Fibroblast of the aortic adventitia (primary cell): ENCODE data around the gene CFAP53. TPM values are rescaled to one million over a fixed set of nuclear protein-coding genes. Genes with fewer than 3 reads are reported as not detected.
"Not testable (repeated sequence)": the region's sequence is repeated elsewhere in the genome, so short reads cannot be mapped to it uniquely, and the experiment has no call there.

Experiments
- DNase-seq: peaks from one replicate; pipeline ENCODE4 v3.0.0-alpha.2; 2010; ENCODE audit warnings: low read depth
- H3K4me3 ChIP-seq: 2 replicates; pipeline ENCODE4 v1.5.1; 2011; ENCODE audit warnings: low read depth, mild to moderate bottlenecking, control low read depth, low read length, moderate library complexity
- total RNA-seq: library from RNA; depleted of rRNA; stranded (reverse); fragments of >200 nt; gene quantifications from 2 replicates; pipeline ENCODE4 v1.2.3, GENCODE V29; 2012; ENCODE audit warnings: low replicate concordance
- TF ChIP-seq, protein P1 (sequence below): IDR thresholded peaks from 2 replicates; pipeline ENCODE4 v1.5.1; 2011; ENCODE audit warnings: mild to moderate bottlenecking, low read length, control low read depth, inconsistent platforms; ENCODE audit not compliant: insufficient read depth

CFAP53 gene
- total RNA-seq, 1 donor, result 0.27 TPM

DNA sequence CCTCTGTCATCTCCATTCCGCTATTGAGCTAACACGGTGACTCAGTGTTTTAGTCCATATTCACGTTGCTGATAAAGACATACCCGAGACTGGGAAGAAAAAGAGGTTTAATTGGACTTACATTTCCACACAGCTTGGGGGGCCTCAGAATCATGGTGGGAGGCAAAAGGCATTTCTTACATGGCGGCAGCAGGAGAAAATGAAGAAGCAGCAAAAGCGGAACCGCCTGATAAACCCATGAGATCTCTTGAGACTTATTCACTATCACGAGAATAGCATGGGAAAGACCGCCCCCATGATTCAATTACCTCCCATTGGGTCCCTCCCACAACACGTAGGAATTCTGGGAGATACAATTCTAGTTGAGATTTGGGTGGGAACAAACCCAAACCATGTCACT is 43.8 kb upstream of the CFAP53 start:
- DNase-seq, result no peak
- no peak overlapping the region for H3K4me3 ChIP-seq
- TF ChIP-seq, protein P1, sequence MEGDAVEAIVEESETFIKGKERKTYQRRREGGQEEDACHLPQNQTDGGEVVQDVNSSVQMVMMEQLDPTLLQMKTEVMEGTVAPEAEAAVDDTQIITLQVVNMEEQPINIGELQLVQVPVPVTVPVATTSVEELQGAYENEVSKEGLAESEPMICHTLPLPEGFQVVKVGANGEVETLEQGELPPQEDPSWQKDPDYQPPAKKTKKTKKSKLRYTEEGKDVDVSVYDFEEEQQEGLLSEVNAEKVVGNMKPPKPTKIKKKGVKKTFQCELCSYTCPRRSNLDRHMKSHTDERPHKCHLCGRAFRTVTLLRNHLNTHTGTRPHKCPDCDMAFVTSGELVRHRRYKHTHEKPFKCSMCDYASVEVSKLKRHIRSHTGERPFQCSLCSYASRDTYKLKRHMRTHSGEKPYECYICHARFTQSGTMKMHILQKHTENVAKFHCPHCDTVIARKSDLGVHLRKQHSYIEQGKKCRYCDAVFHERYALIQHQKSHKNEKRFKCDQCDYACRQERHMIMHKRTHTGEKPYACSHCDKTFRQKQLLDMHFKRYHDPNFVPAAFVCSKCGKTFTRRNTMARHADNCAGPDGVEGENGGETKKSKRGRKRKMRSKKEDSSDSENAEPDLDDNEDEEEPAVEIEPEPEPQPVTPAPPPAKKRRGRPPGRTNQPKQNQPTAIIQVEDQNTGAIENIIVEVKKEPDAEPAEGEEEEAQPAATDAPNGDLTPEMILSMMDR, result no peak

DNA sequence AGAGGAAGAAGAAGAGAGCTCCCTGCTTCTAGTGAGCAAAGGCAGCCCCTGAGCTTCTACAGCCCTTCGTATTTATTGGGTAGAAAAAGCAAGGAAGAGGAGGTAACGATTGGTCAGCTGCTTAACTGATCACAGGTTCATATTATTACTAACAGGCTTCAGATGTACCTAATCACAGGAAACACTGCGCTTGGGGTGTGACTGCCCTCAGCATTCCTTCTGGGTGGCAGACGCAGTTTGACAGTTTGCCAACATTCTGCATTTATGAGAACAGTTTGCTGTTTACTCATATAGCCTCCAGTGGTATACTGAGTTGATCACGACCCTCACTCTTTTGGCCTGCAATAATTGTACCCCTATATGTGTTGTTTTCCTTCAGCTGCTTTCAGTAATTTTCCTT is 42.6 kb upstream of the CFAP53 start:
- DNase-seq, H3K4me3 ChIP-seq: not testable (repeated sequence)

DNA sequence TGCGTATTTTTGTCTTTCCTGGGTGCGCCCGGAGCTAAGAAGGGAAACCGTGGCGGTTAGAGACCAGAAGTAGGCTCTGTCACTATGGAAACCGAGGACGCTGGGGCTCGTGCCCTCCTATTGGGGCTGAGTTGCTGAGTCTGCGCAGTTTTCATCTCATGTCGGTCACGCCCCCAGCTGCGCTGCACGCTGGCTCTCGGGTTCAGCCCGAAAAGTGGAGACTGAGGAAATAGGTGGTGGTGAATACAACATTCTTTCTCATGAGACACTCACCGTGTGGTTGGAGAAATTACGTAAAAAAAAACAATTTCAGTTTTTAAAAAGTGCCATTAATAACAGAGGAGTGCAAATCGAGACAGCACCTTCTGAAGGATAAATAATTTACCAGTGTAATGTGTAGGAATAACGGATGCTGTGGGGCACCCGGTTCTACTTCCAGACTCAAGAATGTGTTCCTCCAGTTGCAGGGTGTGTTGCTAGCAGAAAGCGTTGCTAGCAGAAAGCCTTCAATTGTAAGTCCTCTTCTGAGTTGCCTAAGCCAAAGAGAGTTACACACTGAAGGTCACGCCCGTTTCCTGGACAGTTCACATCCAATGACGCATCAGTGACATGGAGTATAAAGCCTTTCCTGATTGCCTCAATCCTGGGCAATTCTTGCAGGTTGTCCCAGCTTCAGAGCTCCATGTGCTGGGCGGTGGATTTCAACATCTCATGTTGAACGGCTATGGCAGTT is 41.6 kb upstream of the CFAP53 start:
- TF ChIP-seq, protein P1, result no peak
- peak overlapping the region; percentile 70 for H3K4me3 ChIP-seq
- DNase-seq, result peak; percentile 86

DNA sequence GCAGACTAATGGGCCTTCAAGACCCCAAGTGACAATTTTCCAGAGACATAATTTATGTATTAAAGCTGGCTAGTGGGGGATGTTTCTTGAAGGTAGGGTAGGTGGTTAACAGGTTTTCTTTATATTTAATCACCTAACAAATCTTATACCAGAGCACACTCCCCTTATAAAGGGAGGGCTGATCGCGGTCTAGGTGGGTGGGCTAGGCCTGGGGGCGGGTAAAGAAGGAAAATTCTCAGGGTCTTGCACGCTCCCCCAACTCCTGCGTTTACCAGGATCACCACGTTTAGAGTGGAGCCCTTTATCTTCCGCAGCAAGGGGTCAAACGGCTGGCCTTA is 41.1 kb upstream of the CFAP53 start:
- H3K4me3 ChIP-seq, result peak overlapping the region; percentile 70
- DNase-seq, result no peak
- TF ChIP-seq, protein P1, result no peak

DNA sequence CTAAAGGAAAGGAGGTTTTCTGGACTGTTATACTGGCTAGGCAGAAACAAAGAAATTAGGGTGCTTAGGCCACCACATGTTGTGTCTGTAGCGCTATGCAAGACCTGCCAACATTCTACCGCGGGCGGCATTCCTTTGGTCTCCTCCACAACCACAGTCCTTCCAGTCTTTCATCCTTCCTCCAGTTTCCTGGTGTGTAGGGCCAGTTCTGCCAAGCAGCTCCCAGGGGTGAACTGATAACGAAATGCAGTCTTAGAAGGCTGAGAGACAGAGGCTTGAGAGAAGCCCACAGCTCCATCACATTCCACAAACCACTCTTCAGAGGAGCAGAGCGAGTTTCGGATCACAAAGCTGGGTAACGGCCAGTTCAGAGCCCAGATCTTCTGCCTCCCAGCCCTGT is 40.6 kb upstream of the CFAP53 start:
- TF ChIP-seq, protein P1, result no peak
- peak; percentile 90 for DNase-seq
- H3K4me3 ChIP-seq, result peak overlapping the region; percentile 70

DNA sequence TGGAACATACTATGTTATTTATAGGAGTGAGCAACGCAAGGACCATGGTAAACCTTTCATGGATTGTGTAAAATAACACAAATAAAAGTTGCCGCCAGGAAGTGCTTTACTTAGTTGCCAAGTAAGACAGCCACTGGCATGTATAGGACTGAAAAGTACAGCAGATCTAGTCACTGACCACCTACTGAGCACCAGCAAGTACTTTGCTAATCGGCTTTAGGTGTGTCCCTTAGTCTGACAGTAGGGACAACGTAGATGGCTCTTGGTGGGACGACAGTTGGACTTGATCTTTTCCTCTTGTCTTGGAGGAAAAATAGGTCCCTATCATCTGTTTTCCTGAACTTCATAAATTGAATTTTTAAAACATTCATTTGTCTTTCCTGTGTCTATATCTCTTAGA is 34.8 kb upstream of the CFAP53 start:
- no peak overlapping the region for H3K4me3 ChIP-seq
- TF ChIP-seq, protein P1, result no peak
- no peak for DNase-seq

DNA sequence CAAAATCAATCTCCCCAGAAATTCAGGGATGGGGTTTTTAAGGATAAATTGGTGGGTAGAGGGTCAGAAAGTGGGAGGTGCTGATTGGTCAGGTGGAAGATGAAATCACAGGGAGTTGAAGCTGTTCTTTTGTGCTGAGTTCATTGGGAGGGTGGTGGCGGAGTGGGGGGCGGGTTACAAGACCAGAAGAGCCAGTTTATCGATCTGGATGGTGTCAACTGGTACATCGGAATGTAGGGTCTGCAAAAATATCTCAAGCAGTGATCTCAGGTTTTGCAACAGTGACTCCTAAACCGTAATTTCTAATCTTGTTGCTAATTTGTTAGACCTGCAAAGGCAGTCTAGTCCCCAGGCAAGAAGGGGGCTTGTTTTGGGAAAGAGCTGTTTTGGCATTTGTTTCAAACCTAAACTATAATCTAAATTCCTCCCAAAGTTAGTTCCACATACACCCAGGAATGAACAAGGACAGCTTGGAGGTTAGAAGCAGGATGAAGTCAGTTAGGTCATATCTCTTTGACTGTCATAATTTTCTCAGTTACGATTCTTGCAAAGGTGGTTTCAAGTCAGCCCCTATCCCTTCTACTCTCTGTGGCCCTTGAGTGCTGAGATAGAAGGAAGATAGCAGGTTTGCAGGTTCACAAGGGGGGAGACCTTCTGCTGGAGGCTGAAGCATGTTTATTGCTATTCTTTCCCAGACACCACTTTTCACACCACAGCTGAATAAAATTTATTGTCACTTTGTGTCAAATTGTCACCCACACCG is 33.5 kb upstream of the CFAP53 start:
- no peak for DNase-seq
- TF ChIP-seq, protein P1, result no peak
- H3K4me3 ChIP-seq, result no peak overlapping the region
